CD14-positive monocyte (primary cell): ENCODE results near the gene CDAN1. TPM values are rescaled to one million over a fixed set of nuclear protein-coding genes. Genes with fewer than 3 reads are reported as not detected.

Experiments
- DNase-seq, 3 donors: peaks; one replicate each; pipeline ENCODE4 v3.0.0-alpha.2; 2011 to 2022
- H2AFZ ChIP-seq: 2 replicates; pipeline ENCODE4 v1.6.0; 2012; ENCODE audit warnings: mild to moderate bottlenecking, low read depth, low read length, inconsistent platforms; ENCODE audit not compliant: insufficient read depth, poor library complexity, severe bottlenecking
- H3K27ac ChIP-seq, 2 donors: 1 replicate in 1 of 2; 2 replicates in 1 of 2; pipeline ENCODE4 v1.5.1; 2012 to 2013; ENCODE audit warnings: low read length in 2 of 2, control low read depth in 1 of 2, inconsistent platforms in 1 of 2, low read depth in 1 of 2, mild to moderate bottlenecking in 1 of 2
- H3K27me3 ChIP-seq, 2 donors: one replicate each; pipeline versions ENCODE4 v1.6.0 to v1.6.1; 2011 to 2013; ENCODE audit warnings: low read length in 2 of 2; ENCODE audit not compliant: control insufficient read depth in 2 of 2, insufficient read depth in 2 of 2
- H3K36me3 ChIP-seq, 2 donors: replicated peaks in 1 of 2; 1 replicate in 1 of 2; 2 replicates in 1 of 2; pipeline versions ENCODE4 v1.5.1 to v1.6.1; 2012 to 2013; ENCODE audit warnings: low read length in 2 of 2, control low read depth in 1 of 2, inconsistent platforms in 1 of 2, mild to moderate bottlenecking in 1 of 2; ENCODE audit not compliant: insufficient read depth in 2 of 2, control insufficient read depth in 1 of 2
- H3K4me1 ChIP-seq, 2 donors: 1 replicate in 1 of 2; 2 replicates in 1 of 2; pipeline versions ENCODE4 v1.5.1 to v1.6.1; 2012 to 2013; ENCODE audit warnings: low read length in 2 of 2, control low read depth in 1 of 2, inconsistent platforms in 1 of 2, mild to moderate bottlenecking in 1 of 2, moderate library complexity in 1 of 2; ENCODE audit not compliant: insufficient read depth in 2 of 2, control insufficient read depth in 1 of 2
- H3K4me2 ChIP-seq: replicated peaks from 2 replicates; pipeline ENCODE3; 2012; ENCODE audit warnings: low read length, moderate library complexity, mild to moderate bottlenecking; ENCODE audit not compliant: poor library complexity, severe bottlenecking; ENCODE audit errors: extremely low read depth
- H3K4me3 ChIP-seq, 3 experiments: fragments of 200-600 bp in 1 of 3; sonication (generic) in 1 of 3; replicated peaks in 1 of 3; 1 replicate in 2 of 3; 2 replicates in 1 of 3; pipeline ENCODE4 v1.5.1; 2011 to 2013; ENCODE audit warnings: low read length in 3 of 3, mild to moderate bottlenecking in 3 of 3, control low read depth in 2 of 3, low read depth in 2 of 3, inconsistent platforms in 1 of 3, moderate library complexity in 1 of 3
- H3K79me2 ChIP-seq: 2 replicates; pipeline ENCODE4 v1.6.0; 2012; ENCODE audit warnings: mild to moderate bottlenecking, control low read depth, inconsistent platforms, low read length, moderate library complexity; ENCODE audit not compliant: insufficient read depth
- H3K9ac ChIP-seq: 2 replicates; pipeline ENCODE4 v1.6.0; 2017; ENCODE audit warnings: low read length, mild to moderate bottlenecking; ENCODE audit not compliant: insufficient read depth, poor library complexity, severe bottlenecking
- H3K9me3 ChIP-seq, 2 donors: replicated peaks in 1 of 2; 1 replicate in 1 of 2; 2 replicates in 1 of 2; pipeline versions ENCODE4 v1.5.1 to v1.6.1; 2012 to 2013; ENCODE audit warnings: low read length in 2 of 2, control low read depth in 1 of 2; ENCODE audit not compliant: control insufficient read depth in 1 of 2, insufficient read depth in 1 of 2
- H4K20me1 ChIP-seq: 2 replicates; pipeline ENCODE4 v1.6.0; 2012; ENCODE audit warnings: mild to moderate bottlenecking, low read length, control low read depth, moderate library complexity; ENCODE audit not compliant: insufficient read depth
- H3K27ac Mint-ChIP-seq, 7 donors: one replicate each; pipeline ENCODE4 v1.8.0; 2020; ENCODE audit warnings: mild to moderate bottlenecking in 7 of 7, mixed read lengths in 7 of 7, moderate library complexity in 6 of 7, inconsistent platforms in 2 of 7
- H3K27me3 Mint-ChIP-seq, 3 donors: one replicate each; pipeline ENCODE4 v1.8.0; 2021 to 2022; ENCODE audit warnings: low read depth in 3 of 3, mild to moderate bottlenecking in 3 of 3, mixed read lengths in 3 of 3, moderate library complexity in 3 of 3, inconsistent platforms in 1 of 3
- H3K36me3 Mint-ChIP-seq, 2 donors: one replicate each; pipeline ENCODE4 v1.8.0; 2020; ENCODE audit warnings: mixed read lengths in 2 of 2, inconsistent platforms in 1 of 2, mild to moderate bottlenecking in 1 of 2
- H3K4me1 Mint-ChIP-seq: one replicate; pipeline ENCODE4 v1.8.0; 2020; ENCODE audit warnings: mild to moderate bottlenecking, mixed read lengths
- H3K4me3 Mint-ChIP-seq, 2 donors: one replicate each; pipeline ENCODE4 v1.8.0; 2020; ENCODE audit warnings: mild to moderate bottlenecking in 2 of 2, mixed read lengths in 2 of 2, moderate library complexity in 1 of 2
- H3K9me3 Mint-ChIP-seq, 7 donors: one replicate each; pipeline ENCODE4 v1.8.0; 2020 to 2022; ENCODE audit warnings: mixed read lengths in 7 of 7, mild to moderate bottlenecking in 6 of 7, moderate library complexity in 6 of 7, inconsistent platforms in 2 of 7
- WGBS: methylation state at CpG from one replicate; pipeline ENCODE4 v1.1.5; 2013; ENCODE audit warnings: missing lambda C conversion rate; ENCODE audit not compliant: insufficient coverage; 5-methylcytosine and 5-hydroxymethylcytosine counted together
- intact Hi-C, 2 donors: fragments of 100-400 bp; cut with micrococcal nuclease; formaldehyde crosslinking; loops; one replicate each; pipeline versions ENCODE4 v1.15.0 to v1.15.1; 2023
- polyA plus RNA-seq, 3 donors: library from polyadenylated mRNA; depleted of rRNA in 1 of 3; unstranded in 2 of 3; stranded (reverse) in 1 of 3; fragments of 300-500 nt in 2 of 3; fragments of >200 nt in 1 of 3; fragmentation: Illumina TruSeq in 2 of 3; gene quantifications; 1 replicate in 2 of 3; 2 replicates in 1 of 3; pipeline ENCODE4 v1.2.3, GENCODE V29; 2012 to 2021
- TF ChIP-seq, protein P1 (sequence below): fragments of 200-600 bp; IDR thresholded peaks from one replicate; pipeline ENCODE4 v1.8.0; 2022; ENCODE audit warnings: antibody characterized with exemption, mild to moderate bottlenecking

Gene CDAN1
- polyA plus RNA-seq, 3 donors, result 1.1 to 6.3 (median 2.2) TPM

- Histone ChIP-seq H3K79me2 (no peaks in the 10 kb centered on the region), H3K36me3 (no peaks in the 10 kb centered on the region), H3K9ac (no peak overlapping the region), H3K4me2 (no peak overlapping the region), H2AFZ (no peak overlapping the region), H3K4me1 (no peaks in the 10 kb centered on the region), H3K27ac (no peak overlapping the region), H3K4me3 (no peak overlapping the region), H3K27me3 (no peaks in the 10 kb centered on the region), H4K20me1 (no peaks in the 10 kb centered on the region), H3K9me3 (no peaks in the 10 kb centered on the region)
- WGBS, result 100% methylated on average over 4 of the region's 5 CpGs
- no peak overlapping the region for H3K4me3 Mint-ChIP-seq
- DNase-seq, result no peak
- TF ChIP-seq, protein P1, sequence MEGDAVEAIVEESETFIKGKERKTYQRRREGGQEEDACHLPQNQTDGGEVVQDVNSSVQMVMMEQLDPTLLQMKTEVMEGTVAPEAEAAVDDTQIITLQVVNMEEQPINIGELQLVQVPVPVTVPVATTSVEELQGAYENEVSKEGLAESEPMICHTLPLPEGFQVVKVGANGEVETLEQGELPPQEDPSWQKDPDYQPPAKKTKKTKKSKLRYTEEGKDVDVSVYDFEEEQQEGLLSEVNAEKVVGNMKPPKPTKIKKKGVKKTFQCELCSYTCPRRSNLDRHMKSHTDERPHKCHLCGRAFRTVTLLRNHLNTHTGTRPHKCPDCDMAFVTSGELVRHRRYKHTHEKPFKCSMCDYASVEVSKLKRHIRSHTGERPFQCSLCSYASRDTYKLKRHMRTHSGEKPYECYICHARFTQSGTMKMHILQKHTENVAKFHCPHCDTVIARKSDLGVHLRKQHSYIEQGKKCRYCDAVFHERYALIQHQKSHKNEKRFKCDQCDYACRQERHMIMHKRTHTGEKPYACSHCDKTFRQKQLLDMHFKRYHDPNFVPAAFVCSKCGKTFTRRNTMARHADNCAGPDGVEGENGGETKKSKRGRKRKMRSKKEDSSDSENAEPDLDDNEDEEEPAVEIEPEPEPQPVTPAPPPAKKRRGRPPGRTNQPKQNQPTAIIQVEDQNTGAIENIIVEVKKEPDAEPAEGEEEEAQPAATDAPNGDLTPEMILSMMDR, result no peak
- H3K27me3 Mint-ChIP-seq, result peaks cover 0 to 2% (median 0%) of the 10 kb centered on the region in 3 donors
- H3K4me1 Mint-ChIP-seq, result peaks cover 2% of the 10 kb centered on the region
- no peak overlapping the region for H3K27ac Mint-ChIP-seq
- no peaks in the 10 kb centered on the region for H3K36me3 Mint-ChIP-seq
- H3K9me3 Mint-ChIP-seq, result peaks cover 0 to 3% (median 0%) of the 10 kb centered on the region in 7 donors
- intact Hi-C loops, result loop anchor here in 1 of 2 donors (2.0 to 10.0 kb wide), 3 partner anchors 221 to 569 kb away; no protein-coding TSS in a partner anchor
Measured at GRCh38 chr15:42705336-42705735, 31.6 kb downstream of the CDAN1 start.

GRCh38 chr15:42704492-42704926 lies 32.4 kb downstream of the CDAN1 start:
- no peaks in the 10 kb centered on the region for H4K20me1 ChIP-seq
- intact Hi-C loops, result loop anchor here (2.0 to 10.0 kb wide), 4 partner anchors 222 to 570 kb away; no protein-coding TSS in a partner anchor
- H3K9me3 Mint-ChIP-seq, result peaks cover 0 to 3% (median 0%) of the 10 kb centered on the region in 7 donors
- H3K79me2 ChIP-seq, result no peaks in the 10 kb centered on the region
- H3K4me1 ChIP-seq, result no peaks in the 10 kb centered on the region
- H3K4me3 Mint-ChIP-seq, result no peak overlapping the region
- no peak overlapping the region for H3K27ac ChIP-seq
- H3K4me2 ChIP-seq, result no peak overlapping the region
- TF ChIP-seq, protein P1, result peak; percentile 83
- no peaks in the 10 kb centered on the region for H3K27me3 ChIP-seq
- H3K36me3 ChIP-seq, result no peaks in the 10 kb centered on the region
- H3K9me3 ChIP-seq, result no peaks in the 10 kb centered on the region
- 39% methylated on average over 4 of the region's 4 CpGs for WGBS
- peaks cover 2% of the 10 kb centered on the region for H3K4me1 Mint-ChIP-seq
- H3K4me3 ChIP-seq, result no peak overlapping the region
- no peak overlapping the region for H3K27ac Mint-ChIP-seq
- no peaks in the 10 kb centered on the region for H3K36me3 Mint-ChIP-seq
- H2AFZ ChIP-seq, result peak overlapping the region; percentile 32
- H3K9ac ChIP-seq, result no peak overlapping the region
- DNase-seq, result peak; percentile 51 to 69 (median 67)
- peaks cover 0 to 2% (median 0%) of the 10 kb centered on the region in 3 donors for H3K27me3 Mint-ChIP-seq
